ENCODE measurements around the gene DHRS2. TPM values are rescaled to one million over a fixed set of nuclear protein-coding genes. Genes with fewer than 3 reads are reported as not detected.

Gene DHRS2
- total and polyA plus RNA-seq, 2 of the 13 experiments (the other 11 are each of a cell fraction or from before 2014, with no cell fraction given) = 1,621 to 3,021 TPM

DNA sequence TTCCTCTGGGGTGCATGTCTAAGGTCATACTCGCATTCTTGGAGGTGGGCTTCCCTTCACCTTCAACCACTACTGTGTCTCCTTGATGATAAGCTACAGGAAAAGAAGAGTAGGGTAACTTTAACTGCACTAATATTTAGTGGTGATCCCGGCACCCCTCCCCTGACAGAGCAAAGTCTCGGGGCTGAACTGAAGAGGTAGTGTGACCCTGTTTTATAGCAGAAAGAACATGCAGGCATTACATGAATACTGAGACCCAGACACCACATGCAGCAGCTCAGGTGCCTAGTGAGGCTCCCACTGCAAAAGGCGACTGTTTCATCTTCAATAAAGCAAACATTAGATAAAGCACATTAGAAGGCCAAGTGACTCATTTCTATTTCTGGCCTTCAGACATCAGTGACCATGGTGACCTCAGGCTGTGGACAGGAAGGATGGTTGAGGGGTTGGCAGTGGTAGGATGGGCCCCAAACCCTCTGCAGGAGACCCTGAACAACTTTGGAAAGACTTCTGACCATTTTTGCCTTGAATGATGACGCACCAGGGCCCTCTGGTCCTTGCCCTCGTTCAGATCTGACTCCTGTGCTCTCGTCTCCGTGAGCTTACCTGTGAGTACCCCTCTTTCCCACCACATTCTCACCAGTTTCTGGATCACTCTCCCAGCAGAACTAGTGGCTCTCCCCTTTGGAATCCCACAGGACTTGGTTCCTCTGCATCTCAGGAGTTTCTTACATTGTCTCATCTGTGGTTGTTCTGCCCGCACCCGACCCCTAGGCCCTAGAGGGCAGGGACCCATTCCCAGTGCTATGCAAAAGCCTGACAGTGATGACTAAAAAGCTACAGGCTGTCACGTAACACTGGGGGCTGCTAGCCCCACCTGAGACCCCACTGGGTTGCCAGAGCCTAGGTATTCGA lies 33.7 kb upstream of the DHRS2 start (continued):
- TF ChIP-seq ZSCAN25 (CRISPR knock-in tag; IDR thresholded peaks at IDR 0.05) = no peak; the same call in 1 of the 2 replicates
- peak; percentile 83; the same call in 1 of the 2 replicates for TF ChIP-seq ZNF12 (CRISPR knock-in tag; IDR thresholded peaks at IDR 0.05)
- peak; percentile 89 for TF ChIP-seq IRF2 (CRISPR knock-in tag; IDR thresholded peaks at IDR 0.05)
- TF ChIP-seq, protein P1, sequence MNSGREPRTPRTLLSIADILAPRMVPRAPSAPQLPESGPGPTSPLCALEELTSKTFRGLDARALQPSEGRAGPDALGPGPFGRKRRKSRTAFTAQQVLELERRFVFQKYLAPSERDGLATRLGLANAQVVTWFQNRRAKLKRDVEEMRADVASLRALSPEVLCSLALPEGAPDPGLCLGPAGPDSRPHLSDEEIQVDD (CRISPR knock-in tag; IDR thresholded peaks at IDR 0.05; ENCODE audit: borderline replicate concordance) = no peak
- TF ChIP-seq, protein P2, sequence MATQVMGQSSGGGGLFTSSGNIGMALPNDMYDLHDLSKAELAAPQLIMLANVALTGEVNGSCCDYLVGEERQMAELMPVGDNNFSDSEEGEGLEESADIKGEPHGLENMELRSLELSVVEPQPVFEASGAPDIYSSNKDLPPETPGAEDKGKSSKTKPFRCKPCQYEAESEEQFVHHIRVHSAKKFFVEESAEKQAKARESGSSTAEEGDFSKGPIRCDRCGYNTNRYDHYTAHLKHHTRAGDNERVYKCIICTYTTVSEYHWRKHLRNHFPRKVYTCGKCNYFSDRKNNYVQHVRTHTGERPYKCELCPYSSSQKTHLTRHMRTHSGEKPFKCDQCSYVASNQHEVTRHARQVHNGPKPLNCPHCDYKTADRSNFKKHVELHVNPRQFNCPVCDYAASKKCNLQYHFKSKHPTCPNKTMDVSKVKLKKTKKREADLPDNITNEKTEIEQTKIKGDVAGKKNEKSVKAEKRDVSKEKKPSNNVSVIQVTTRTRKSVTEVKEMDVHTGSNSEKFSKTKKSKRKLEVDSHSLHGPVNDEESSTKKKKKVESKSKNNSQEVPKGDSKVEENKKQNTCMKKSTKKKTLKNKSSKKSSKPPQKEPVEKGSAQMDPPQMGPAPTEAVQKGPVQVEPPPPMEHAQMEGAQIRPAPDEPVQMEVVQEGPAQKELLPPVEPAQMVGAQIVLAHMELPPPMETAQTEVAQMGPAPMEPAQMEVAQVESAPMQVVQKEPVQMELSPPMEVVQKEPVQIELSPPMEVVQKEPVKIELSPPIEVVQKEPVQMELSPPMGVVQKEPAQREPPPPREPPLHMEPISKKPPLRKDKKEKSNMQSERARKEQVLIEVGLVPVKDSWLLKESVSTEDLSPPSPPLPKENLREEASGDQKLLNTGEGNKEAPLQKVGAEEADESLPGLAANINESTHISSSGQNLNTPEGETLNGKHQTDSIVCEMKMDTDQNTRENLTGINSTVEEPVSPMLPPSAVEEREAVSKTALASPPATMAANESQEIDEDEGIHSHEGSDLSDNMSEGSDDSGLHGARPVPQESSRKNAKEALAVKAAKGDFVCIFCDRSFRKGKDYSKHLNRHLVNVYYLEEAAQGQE (IDR thresholded peaks at IDR 0.05; ENCODE audit: borderline replicate concordance in 1 of 2, low read depth in 1 of 2, low read length in 2 of 2) = no peak
- TF ChIP-seq HES4 (CRISPR knock-in tag; IDR thresholded peaks at IDR 0.05; ENCODE audit: borderline replicate concordance) = 0 out of 2 replicates have a peak, but pooled peaks have one; percentile 47
- TF ChIP-seq, protein P3, sequence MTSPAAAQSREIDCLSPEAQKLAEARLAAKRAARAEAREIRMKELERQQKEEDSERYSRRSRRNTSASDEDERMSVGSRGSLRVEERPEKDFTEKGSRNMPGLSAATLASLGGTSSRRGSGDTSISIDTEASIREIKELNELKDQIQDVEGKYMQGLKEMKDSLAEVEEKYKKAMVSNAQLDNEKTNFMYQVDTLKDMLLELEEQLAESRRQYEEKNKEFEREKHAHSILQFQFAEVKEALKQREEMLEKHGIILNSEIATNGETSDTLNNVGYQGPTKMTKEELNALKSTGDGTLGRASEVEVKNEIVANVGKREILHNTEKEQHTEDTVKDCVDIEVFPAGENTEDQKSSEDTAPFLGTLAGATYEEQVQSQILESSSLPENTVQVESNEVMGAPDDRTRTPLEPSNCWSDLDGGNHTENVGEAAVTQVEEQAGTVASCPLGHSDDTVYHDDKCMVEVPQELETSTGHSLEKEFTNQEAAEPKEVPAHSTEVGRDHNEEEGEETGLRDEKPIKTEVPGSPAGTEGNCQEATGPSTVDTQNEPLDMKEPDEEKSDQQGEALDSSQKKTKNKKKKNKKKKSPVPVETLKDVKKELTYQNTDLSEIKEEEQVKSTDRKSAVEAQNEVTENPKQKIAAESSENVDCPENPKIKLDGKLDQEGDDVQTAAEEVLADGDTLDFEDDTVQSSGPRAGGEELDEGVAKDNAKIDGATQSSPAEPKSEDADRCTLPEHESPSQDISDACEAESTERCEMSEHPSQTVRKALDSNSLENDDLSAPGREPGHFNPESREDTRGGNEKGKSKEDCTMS (CRISPR knock-in tag; conservative IDR thresholded peaks at IDR 0.05) = no peak
- TF ChIP-seq AGO1 (IDR thresholded peaks at IDR 0.05; ENCODE audit: low read depth, low read length, poor library complexity, severe bottlenecking) = no peak
- TF ChIP-seq HIVEP1 (CRISPR knock-in tag; IDR thresholded peaks at IDR 0.05) = no peak
- TF ChIP-seq GATA4 (IDR thresholded peaks at IDR 0.05; ENCODE audit: borderline replicate concordance, low read depth) = peak; percentile 86; the same call in 1 of the 2 replicates
- TF ChIP-seq EED (CRISPR knock-in tag; IDR thresholded peaks at IDR 0.05) = no peak
- TF ChIP-seq GTF2F1 (IDR thresholded peaks at IDR 0.05; ENCODE audit: low read length) = no peak; the same call in 1 of the 2 replicates
- TF ChIP-seq, protein P4, sequence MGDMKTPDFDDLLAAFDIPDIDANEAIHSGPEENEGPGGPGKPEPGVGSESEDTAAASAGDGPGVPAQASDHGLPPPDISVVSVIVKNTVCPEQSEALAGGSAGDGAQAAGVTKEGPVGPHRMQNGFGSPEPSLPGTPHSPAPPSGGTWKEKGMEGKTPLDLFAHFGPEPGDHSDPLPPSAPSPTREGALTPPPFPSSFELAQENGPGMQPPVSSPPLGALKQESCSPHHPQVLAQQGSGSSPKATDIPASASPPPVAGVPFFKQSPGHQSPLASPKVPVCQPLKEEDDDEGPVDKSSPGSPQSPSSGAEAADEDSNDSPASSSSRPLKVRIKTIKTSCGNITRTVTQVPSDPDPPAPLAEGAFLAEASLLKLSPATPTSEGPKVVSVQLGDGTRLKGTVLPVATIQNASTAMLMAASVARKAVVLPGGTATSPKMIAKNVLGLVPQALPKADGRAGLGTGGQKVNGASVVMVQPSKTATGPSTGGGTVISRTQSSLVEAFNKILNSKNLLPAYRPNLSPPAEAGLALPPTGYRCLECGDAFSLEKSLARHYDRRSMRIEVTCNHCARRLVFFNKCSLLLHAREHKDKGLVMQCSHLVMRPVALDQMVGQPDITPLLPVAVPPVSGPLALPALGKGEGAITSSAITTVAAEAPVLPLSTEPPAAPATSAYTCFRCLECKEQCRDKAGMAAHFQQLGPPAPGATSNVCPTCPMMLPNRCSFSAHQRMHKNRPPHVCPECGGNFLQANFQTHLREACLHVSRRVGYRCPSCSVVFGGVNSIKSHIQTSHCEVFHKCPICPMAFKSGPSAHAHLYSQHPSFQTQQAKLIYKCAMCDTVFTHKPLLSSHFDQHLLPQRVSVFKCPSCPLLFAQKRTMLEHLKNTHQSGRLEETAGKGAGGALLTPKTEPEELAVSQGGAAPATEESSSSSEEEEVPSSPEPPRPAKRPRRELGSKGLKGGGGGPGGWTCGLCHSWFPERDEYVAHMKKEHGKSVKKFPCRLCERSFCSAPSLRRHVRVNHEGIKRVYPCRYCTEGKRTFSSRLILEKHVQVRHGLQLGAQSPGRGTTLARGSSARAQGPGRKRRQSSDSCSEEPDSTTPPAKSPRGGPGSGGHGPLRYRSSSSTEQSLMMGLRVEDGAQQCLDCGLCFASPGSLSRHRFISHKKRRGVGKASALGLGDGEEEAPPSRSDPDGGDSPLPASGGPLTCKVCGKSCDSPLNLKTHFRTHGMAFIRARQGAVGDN (CRISPR knock-in tag; IDR thresholded peaks at IDR 0.05) = peak; percentile 72
- no peak for TF ChIP-seq AHR (CRISPR knock-in tag; IDR thresholded peaks at IDR 0.05)
- no peak for TF ChIP-seq NFYC (CRISPR knock-in tag; IDR thresholded peaks at IDR 0.05)
- peak; percentile 86; the same call in 1 of the 2 replicates for TF ChIP-seq SIX1 (CRISPR knock-in tag; IDR thresholded peaks at IDR 0.05; ENCODE audit: borderline replicate concordance)
- TF ChIP-seq KLF12 (CRISPR knock-in tag; IDR thresholded peaks at IDR 0.05; ENCODE audit: borderline replicate concordance) = no peak
- no peak for TF ChIP-seq PHF20 (CRISPR knock-in tag; IDR thresholded peaks at IDR 0.05)

Measured in HepG2 (cell line).